GM12878 (cell line): ENCODE measurements around the gene STK32A. TPM values are rescaled to one million over a fixed set of nuclear protein-coding genes. Genes with fewer than 3 reads are reported as not detected.
A peak's percentile ranks its signal among the peaks of the same experiment; 100 is the strongest.

Experiments
- CBFB ChIP-seq: IDR thresholded peaks from 2 replicates; pipeline ENCODE4 v1.6.1; 2016; ENCODE audit warnings: antibody characterized with exemption, low read depth
- CBX3 ChIP-seq: fragments of 200-600 bp; sonication (generic); IDR thresholded peaks from 2 replicates; pipeline ENCODE4 v1.6.1; 2016; ENCODE audit warnings: low read depth, borderline replicate concordance
- CHD1 ChIP-seq: IDR thresholded peaks from 2 replicates; pipeline ENCODE4 v1.6.1; 2012; ENCODE audit warnings: low read depth, low read length, improper control_type of control experiment
- CREB1 ChIP-seq: IDR thresholded peaks from 2 replicates; pipeline ENCODE4 v1.6.1; 2012; ENCODE audit warnings: low read depth, mild to moderate bottlenecking, inconsistent platforms
- DPF2 ChIP-seq: fragments of 450-650 bp; IDR thresholded peaks from 2 replicates; pipeline ENCODE4 v1.6.1; 2017; ENCODE audit warnings: mild to moderate bottlenecking
- EED ChIP-seq: sonication (generic); IDR thresholded peaks from 2 replicates; pipeline ENCODE4 v1.6.1; 2016; ENCODE audit warnings: antibody characterized with exemption, low read depth
- EGR1 ChIP-seq, 2 experiments: IDR thresholded peaks; 1 replicate in 1 of 2; 2 replicates in 1 of 2; pipeline ENCODE4 v1.6.1; 2011 to 2012; ENCODE audit warnings: low read depth in 2 of 2, low read length in 2 of 2, borderline replicate concordance in 1 of 2, mild to moderate bottlenecking in 1 of 2, moderate library complexity in 1 of 2
- MEF2B ChIP-seq: fragments of 450-650 bp; IDR thresholded peaks from 2 replicates; pipeline ENCODE4 v1.6.1; 2018; ENCODE audit warnings: mild to moderate bottlenecking, moderate library complexity; ENCODE audit not compliant: partially characterized antibody, poor library complexity, severe bottlenecking
- PAX5 ChIP-seq: IDR thresholded peaks from 2 replicates; pipeline ENCODE4 v1.6.1; 2011; ENCODE audit warnings: low read depth, low read length, borderline replicate concordance
- POLR2AphosphoS5 ChIP-seq: IDR thresholded peaks from 2 replicates; pipeline ENCODE4 v1.6.1; 2011; ENCODE audit warnings: mild to moderate bottlenecking, low read length, inconsistent platforms
- RCOR1 ChIP-seq: conservative IDR thresholded peaks from 2 replicates; pipeline ENCODE4 v1.6.1; 2012; ENCODE audit warnings: low read depth, low read length, improper control_type of control experiment
- SMARCA5 ChIP-seq: fragments of 450-650 bp; IDR thresholded peaks from 2 replicates; pipeline ENCODE4 v1.6.1; 2017; ENCODE audit warnings: mild to moderate bottlenecking
- TCF3 ChIP-seq: IDR thresholded peaks from 2 replicates; pipeline ENCODE4 v1.6.1; 2012; ENCODE audit warnings: low read depth, mild to moderate bottlenecking, low read length, borderline replicate concordance; ENCODE audit not compliant: insufficient read depth
- TCF7 ChIP-seq: IDR thresholded peaks from 2 replicates; pipeline ENCODE4 v1.6.1; 2014; ENCODE audit warnings: antibody characterized with exemption, borderline replicate concordance
- polyA plus RNA-seq, 11 experiments: library from polyadenylated mRNA; depleted of rRNA in 4 of 11; unstranded in 6 of 11; stranded (reverse) in 5 of 11; fragments of >200 nt; fragmentation: Nextera tagmentation in 4 of 11; fragmentation: Illumina TruSeq in 1 of 11; extraction: Ambion mirVana in 4 of 11; extraction: Trizol in 1 of 11; gene quantifications; 1 replicate in 1 of 11; 2 replicates in 10 of 11; pipeline versions ENCODE4 v1.2.1 to v1.2.3, GENCODE V29; 2011 to 2016; ENCODE audit warnings: inconsistent platforms in 2 of 11, missing spikeins in 2 of 11, low read depth in 1 of 11
- total RNA-seq, 4 experiments: library from RNA; depleted of rRNA in 3 of 4; stranded (reverse); fragments of >200 nt in 3 of 4; fragmentation: Illumina TruSeq in 1 of 4; extraction: Trizol in 1 of 4; gene quantifications; 2 replicates each; pipeline versions ENCODE4 v1.2.1 to v1.2.3, GENCODE V29; 2013 to 2021
- TF ChIP-seq, protein P1 (sequence below): fragments of 450-650 bp; IDR thresholded peaks from 2 replicates; pipeline ENCODE4 v1.6.1; 2016; ENCODE audit warnings: mild to moderate bottlenecking
- TF ChIP-seq, protein P2 (sequence below): fragments of 450-650 bp; IDR thresholded peaks from 2 replicates; pipeline ENCODE4 v1.6.1; 2017; ENCODE audit warnings: mild to moderate bottlenecking, moderate library complexity
- TF ChIP-seq, protein P3 (sequence below): fragments of 450-650 bp; IDR thresholded peaks from 2 replicates; pipeline ENCODE4 v1.6.1; 2016; ENCODE audit warnings: mild to moderate bottlenecking, moderate library complexity, borderline replicate concordance

STK32A gene
- total and polyA plus RNA-seq, 10 of the 15 experiments (the other 5 are each of a cell fraction or from before 2014, with no cell fraction given) = under 0.01 to 0.10 TPM; not detected in 8

- TF ChIP-seq, protein P1, sequence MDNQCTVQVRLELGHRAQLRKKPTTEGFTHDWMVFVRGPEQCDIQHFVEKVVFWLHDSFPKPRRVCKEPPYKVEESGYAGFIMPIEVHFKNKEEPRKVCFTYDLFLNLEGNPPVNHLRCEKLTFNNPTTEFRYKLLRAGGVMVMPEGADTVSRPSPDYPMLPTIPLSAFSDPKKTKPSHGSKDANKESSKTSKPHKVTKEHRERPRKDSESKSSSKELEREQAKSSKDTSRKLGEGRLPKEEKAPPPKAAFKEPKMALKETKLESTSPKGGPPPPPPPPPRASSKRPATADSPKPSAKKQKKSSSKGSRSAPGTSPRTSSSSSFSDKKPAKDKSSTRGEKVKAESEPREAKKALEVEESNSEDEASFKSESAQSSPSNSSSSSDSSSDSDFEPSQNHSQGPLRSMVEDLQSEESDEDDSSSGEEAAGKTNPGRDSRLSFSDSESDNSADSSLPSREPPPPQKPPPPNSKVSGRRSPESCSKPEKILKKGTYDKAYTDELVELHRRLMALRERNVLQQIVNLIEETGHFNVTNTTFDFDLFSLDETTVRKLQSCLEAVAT = 0 out of 2 replicates have a peak, but pooled peaks have one; percentile 31
- TF ChIP-seq TCF3 = peak; percentile 70; the same call in 1 of the 2 replicates
- TF ChIP-seq DPF2 = peak; percentile 72; the same call in 1 of the 2 replicates
- TF ChIP-seq, protein P2, sequence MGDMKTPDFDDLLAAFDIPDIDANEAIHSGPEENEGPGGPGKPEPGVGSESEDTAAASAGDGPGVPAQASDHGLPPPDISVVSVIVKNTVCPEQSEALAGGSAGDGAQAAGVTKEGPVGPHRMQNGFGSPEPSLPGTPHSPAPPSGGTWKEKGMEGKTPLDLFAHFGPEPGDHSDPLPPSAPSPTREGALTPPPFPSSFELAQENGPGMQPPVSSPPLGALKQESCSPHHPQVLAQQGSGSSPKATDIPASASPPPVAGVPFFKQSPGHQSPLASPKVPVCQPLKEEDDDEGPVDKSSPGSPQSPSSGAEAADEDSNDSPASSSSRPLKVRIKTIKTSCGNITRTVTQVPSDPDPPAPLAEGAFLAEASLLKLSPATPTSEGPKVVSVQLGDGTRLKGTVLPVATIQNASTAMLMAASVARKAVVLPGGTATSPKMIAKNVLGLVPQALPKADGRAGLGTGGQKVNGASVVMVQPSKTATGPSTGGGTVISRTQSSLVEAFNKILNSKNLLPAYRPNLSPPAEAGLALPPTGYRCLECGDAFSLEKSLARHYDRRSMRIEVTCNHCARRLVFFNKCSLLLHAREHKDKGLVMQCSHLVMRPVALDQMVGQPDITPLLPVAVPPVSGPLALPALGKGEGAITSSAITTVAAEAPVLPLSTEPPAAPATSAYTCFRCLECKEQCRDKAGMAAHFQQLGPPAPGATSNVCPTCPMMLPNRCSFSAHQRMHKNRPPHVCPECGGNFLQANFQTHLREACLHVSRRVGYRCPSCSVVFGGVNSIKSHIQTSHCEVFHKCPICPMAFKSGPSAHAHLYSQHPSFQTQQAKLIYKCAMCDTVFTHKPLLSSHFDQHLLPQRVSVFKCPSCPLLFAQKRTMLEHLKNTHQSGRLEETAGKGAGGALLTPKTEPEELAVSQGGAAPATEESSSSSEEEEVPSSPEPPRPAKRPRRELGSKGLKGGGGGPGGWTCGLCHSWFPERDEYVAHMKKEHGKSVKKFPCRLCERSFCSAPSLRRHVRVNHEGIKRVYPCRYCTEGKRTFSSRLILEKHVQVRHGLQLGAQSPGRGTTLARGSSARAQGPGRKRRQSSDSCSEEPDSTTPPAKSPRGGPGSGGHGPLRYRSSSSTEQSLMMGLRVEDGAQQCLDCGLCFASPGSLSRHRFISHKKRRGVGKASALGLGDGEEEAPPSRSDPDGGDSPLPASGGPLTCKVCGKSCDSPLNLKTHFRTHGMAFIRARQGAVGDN = peak; percentile 73; the same call in 1 of the 2 replicates
- TF ChIP-seq CBFB = peak; percentile 55; the same call in 1 of the 2 replicates
- peak; percentile 91 for TF ChIP-seq MEF2B
- TF ChIP-seq SMARCA5 = no peak
- no peak for TF ChIP-seq CBX3
- TF ChIP-seq RCOR1 = no peak
- peak; percentile 86 for TF ChIP-seq TCF7
- TF ChIP-seq EED = no peak
- peak; percentile 36; the same call in 1 of the 2 replicates for TF ChIP-seq CREB1
- peak; percentile 63; the same call in 1 of the 2 replicates for TF ChIP-seq PAX5
- TF ChIP-seq, protein P3, sequence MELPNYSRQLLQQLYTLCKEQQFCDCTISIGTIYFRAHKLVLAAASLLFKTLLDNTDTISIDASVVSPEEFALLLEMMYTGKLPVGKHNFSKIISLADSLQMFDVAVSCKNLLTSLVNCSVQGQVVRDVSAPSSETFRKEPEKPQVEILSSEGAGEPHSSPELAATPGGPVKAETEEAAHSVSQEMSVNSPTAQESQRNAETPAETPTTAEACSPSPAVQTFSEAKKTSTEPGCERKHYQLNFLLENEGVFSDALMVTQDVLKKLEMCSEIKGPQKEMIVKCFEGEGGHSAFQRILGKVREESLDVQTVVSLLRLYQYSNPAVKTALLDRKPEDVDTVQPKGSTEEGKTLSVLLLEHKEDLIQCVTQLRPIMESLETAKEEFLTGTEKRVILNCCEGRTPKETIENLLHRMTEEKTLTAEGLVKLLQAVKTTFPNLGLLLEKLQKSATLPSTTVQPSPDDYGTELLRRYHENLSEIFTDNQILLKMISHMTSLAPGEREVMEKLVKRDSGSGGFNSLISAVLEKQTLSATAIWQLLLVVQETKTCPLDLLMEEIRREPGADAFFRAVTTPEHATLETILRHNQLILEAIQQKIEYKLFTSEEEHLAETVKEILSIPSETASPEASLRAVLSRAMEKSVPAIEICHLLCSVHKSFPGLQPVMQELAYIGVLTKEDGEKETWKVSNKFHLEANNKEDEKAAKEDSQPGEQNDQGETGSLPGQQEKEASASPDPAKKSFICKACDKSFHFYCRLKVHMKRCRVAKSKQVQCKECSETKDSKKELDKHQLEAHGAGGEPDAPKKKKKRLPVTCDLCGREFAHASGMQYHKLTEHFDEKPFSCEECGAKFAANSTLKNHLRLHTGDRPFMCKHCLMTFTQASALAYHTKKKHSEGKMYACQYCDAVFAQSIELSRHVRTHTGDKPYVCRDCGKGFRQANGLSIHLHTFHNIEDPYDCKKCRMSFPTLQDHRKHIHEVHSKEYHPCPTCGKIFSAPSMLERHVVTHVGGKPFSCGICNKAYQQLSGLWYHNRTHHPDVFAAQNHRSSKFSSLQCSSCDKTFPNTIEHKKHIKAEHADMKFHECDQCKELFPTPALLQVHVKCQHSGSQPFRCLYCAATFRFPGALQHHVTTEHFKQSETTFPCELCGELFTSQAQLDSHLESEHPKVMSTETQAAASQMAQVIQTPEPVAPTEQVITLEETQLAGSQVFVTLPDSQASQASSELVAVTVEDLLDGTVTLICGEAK = no peak
- no peak for TF ChIP-seq EGR1 (IDR thresholded peaks at IDR 0.05; ENCODE audit: borderline replicate concordance in 1 of 2, low read depth in 2 of 2, low read length in 2 of 2)
- TF ChIP-seq CHD1 = no peak
- no peak for TF ChIP-seq POLR2AphosphoS5
These were observed 169.1 kb downstream of the STK32A start (continued) for GRCh38 chr5:147403651-147404640.
